T-helper 1 cell treated with Interleukin-12 subunit alpha and Interleukin-12 subunit beta and Interleukin-4 antibody, amounts not matched to agents 30 ng/mL and 1 ng/mL, for 36 hours (primary cell): ENCODE measurements around the gene ZP3. TPM values are rescaled to one million over a fixed set of nuclear protein-coding genes. Genes with fewer than 3 reads are reported as not detected.
"Not testable (repeated sequence)": the region's sequence is repeated elsewhere in the genome, so short reads cannot be mapped to it uniquely, and the experiment has no call there.

Source experiments
- intact Hi-C: fragments of 100-400 bp; cut with micrococcal nuclease; formaldehyde crosslinking; loops from one replicate; pipeline ENCODE4 v1.15.1; 2024
- total RNA-seq: library from RNA; stranded (reverse); gene quantifications from 2 replicates; pipeline ENCODE4 v1.2.3, GENCODE V29; 2022

Gene ZP3
- total RNA-seq = 5.5 and 6.6 TPM in 2 replicates

DNA sequence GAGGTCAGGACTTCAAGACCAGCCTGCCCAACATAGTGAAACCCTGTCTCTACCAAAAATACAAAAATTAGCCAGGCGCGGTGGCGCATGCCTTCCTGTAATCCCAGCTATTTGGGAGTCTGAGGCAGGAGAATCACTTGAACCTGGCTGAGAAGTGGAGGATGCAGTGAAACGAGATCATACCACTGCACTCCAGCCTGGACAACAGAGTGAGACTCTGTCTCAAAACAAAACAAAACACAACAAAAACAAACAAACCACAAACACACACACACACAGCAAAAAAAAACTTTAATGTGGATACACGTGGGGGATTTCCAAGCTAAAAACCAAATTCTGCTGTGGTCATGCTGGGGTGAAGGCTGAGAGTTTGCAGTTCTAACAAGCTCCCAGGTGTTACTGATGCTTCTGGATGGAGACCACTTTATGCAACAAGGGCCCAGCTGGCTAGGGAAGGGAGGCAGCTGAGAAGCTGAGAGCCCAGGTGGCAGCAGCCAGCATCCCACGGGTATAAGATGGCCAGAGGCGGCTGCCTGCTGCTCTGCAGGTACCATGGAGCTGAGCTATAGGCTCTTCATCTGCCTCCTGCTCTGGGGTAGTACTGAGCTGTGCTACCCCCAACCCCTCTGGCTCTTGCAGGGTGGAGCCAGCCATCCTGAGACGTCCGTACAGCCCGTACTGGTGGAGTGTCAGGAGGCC lies at the start of gene ZP3:
ZP3 (plus strand) TSS at position 538 of the 699 bp plus-strand sequence; CDS start at position 553, 15 bp downstream.
- intact Hi-C loops = loop anchor here (1.0 to 10.0 kb wide), 4 partner anchors 27 to 1110 kb away; partner anchors contain the start of gene PTPN12

DNA sequence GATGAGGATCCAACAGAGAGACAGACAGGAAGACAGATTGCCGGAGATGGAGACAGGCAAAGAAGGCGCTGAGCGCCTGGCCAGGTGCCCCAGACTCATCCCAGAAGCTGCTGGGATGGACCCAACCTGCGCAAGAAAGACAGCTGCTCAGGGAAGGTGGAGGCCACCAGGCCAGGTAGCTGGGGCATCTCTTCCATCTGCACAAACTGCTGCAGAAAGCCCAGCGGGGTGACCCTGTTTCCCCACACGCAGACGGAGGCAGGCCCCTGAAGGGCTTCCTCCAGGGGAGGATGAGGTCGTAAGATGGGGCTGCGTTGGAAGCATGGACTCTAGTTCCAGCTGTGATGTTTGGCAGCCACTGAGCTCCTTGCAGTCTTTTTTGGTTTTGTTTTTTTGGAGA lies 49.5 kb upstream of the ZP3 start:
- intact Hi-C loops = no loop called here

GRCh38 chr7:76377186-76377918 lies 47.4 kb upstream of the ZP3 start:
- intact Hi-C loops = no loop called here

DNA sequence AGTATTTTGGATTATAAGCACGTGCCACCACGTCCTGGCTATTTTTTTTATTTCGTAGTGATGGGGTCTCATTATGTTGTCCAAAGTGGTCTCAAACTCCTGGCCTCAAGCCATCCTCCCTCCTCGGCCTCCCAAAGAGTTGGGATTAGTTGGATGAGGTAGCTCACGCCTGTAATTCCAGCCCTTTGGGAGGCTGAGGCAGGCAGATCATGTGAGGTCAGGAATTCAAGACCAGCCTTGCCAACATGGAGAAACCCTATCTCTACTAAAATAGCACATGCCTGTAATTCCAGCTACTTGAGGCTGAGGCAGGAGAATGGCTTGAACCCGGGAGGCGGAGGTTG lies 44.2 kb upstream of the ZP3 start:
- intact Hi-C loops = no loop called here

DNA sequence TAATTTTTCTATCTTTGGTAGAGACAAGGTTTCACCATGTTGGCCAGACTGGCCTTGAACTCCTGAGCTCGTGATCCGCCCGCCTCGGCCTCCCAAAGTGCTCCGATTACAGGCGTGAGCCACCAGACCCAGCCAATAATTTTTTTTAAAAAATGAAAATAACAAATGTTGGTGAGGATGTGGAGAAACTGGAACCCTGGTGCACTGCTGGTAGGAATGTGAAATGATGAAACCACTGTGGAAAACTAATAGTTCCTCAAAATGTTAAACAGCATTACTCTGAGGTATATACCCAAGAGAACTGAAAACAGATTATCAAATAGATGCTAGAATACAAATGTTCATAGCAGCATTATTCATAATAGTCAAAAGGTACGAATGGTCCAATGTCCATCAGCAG lies 42.9 kb upstream of the ZP3 start:
- intact Hi-C loops = no loop called here

DNA sequence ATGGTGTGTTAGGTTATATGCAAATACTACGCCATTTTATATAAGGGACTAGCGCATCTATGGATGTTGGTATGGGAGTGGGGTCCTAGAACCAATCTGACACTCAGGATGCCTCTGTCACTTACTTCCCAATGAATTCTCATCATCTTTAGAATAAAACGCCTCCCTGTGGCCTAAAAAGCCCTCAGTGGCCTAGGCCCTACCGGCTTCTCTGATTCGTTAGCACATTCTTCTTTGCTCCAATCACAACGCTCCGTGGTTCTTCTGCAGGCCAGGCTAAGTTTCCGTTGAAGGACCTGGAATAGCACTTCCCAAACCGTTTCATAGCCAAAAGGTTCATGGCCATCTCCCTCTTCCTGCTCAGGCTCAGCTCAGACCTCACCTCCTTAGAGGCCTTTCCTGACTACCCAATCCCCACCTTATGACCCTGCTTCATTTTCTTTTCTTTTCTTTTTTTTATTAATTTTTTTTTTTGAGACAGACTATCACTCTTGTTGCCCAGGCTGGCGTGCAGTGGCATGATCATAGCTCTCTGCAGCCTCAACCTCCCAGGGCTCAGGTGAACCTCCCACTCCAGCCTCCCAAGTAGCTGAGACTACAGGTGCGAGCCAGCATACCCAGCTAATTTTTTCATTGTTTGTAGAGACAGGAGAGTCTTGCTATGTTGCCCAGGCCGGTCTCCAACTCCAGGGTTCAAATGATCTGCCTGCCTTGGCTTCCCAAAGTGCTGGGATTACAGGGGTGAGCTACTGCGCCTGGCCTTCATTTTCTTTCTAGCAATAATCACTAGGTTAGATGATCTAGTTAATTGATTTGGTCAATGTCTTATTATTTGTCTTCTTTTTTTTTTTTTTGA lies 41.4 kb upstream of the ZP3 start:
- intact Hi-C loops = no loop called here

GRCh38 chr7:76386691-76387260 lies 38.0 kb upstream of the ZP3 start:
- intact Hi-C loops = no loop called here

DNA sequence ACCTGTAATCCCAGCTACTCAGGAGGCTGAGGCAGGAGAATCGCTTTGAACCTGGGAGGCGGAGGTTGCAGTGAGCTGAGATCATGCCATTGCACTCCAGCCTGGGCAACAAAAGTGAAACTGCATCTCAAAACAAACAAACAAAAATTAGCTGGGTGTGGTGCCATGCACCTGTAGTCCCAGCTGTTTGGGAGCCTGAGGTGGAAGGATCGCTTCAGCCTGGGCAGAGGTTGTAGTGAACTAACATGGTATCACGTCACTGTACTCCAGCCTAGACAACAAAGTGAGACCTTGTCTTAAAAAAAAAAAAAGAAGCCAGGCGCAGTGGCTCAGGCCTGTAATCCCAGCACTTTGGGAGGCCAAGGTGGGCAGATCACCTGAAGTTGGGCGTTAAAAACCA lies 37.0 kb upstream of the ZP3 start:
- intact Hi-C loops = not testable (repeated sequence)

DNA sequence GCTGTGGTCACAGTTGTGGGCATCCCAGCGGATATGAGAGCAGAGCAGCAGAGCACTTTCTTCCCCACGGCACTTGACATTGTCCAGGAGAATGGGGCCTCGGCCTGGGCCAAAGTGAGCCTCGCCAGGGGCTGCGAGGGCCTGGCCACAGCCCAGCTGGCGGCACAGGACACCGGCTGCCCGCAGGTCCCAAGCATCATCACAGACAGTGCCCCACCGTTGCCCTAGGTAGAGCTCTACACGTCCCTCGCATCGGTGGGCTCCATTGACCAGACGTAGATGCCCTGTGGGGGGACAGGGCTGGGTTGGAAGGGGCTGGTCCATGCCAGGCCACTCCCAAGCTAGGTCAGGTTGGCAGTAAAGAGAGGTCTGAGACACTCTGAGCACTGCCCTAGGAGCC lies 34.7 kb upstream of the ZP3 start:
- intact Hi-C loops = loop anchor here (10.0 kb wide), 1 partner anchor 1145 kb away; the partner anchor contains the start of gene PTPN12

GRCh38 chr7:76392531-76393115 lies 32.1 kb upstream of the ZP3 start:
- intact Hi-C loops = loop anchor here (1.0 to 10.0 kb wide), 6 partner anchors 28 to 1142 kb away; partner anchors contain the start of gene PTPN12

GRCh38 chr7:76393116-76394031 lies 31.4 kb upstream of the ZP3 start:
- intact Hi-C loops = loop anchor here (1.0 to 10.0 kb wide), 6 partner anchors 29 to 1141 kb away; partner anchors contain the start of gene PTPN12

- intact Hi-C loops = loop anchor here (10.0 kb wide), 1 partner anchor 1140 kb away; the partner anchor contains the start of gene PTPN12
These were observed 29.8 kb upstream of the ZP3 start for GRCh38 chr7:76394957-76395356.

DNA sequence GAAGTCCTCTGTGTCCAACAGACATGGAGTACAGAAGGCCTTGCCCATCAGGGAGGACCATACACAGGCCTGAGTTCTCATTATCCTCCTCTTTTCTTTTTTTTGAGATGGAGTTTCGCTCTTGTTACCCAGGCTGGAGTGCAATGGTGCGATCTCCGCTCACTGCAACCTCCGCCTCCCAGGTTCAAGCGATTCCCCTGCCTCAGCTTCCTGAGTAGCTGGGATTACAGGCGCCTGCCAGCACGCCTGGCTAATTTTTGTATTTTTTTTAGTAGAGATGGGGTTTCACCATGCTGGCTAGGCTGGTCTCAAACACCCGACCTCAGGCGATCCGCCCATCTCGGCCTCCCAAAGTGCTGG lies 29.2 kb upstream of the ZP3 start:
- intact Hi-C loops = loop anchor here (10.0 kb wide), 1 partner anchor 1139 kb away; the partner anchor contains the start of gene PTPN12

DNA sequence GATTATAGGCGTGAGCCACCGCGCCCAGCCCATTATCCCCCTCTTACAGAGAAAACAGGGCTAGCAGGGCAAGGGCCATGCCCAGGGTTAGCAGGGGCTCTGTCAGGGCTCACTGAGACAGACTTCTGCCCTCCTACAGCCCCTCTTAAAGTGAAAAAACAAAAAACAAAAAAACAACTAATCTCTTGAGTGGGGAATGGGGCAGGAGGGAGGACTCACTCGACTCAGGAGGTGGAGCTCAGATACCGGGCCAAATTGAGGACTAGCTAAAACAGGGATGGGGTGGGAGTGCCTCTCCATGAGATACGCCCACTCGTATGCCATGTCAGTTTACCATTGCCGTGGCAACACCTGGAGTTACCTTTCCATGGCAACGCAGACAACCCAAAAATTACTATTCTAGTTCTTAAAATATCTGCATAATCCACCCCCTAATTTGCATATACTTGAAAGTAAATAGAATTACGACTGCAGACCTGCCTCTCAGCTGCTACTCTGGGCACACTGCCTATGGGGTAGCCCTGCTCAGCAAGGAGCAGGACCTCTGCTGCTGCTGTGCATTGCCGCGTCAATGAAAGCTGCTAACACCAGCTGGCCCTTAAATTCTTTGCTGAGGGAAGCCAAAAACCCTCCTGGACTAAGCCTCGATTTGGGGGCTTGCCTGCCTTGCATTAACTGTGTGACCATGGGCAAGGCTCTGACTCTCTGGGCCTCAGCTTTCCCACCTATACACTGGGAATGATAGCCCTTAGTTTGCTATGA lies 28.6 kb upstream of the ZP3 start:
- intact Hi-C loops = loop anchor here (10.0 kb wide), 1 partner anchor 1139 kb away; the partner anchor contains the start of gene PTPN12

GRCh38 chr7:76396864-76397263 lies 27.9 kb upstream of the ZP3 start:
- intact Hi-C loops = loop anchor here (1.0 to 10.0 kb wide), 3 partner anchors 27 to 1138 kb away; partner anchors contain the start of genes PTPN12 and ZP3

DNA sequence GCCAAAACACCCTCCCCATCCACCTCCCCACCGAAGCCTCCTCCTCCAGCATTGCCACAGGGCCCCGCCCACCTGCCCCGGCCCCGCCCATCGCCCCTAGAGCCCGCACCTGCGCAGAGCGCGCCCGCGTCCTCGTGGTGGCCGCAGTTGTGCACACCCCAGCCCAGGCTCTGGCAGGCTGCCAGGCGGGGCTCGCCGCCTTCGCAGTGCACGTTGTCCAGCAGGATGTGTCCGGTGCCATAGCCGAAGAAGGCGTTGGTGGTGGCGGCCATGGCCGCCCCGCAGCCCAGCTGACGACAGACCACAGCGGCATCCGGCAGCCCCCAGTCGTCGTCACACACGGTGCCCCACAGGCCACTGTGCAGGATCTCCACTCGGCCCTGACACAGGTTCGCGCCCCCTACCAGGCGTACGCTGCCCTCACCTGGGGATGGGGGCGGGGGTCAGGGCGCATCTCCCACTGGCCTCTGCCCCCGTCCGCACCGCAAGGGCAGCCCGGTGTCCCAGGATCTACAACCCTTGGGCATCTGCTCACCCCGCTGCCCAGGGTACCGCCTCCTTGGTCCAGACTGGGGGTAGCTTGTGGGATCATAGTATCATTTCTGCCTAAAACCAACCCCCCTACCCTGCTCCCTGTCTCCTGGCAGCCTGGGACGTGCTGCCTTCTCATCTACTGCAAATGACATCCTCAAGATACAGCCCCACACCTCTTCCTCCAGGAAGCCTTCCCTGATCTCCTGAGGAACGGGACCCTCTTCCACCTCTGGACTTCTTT lies 27.2 kb upstream of the ZP3 start:
- intact Hi-C loops = loop anchor here (1.0 to 10.0 kb wide), 3 partner anchors 27 to 1137 kb away; partner anchors contain the start of genes PTPN12 and ZP3

DNA sequence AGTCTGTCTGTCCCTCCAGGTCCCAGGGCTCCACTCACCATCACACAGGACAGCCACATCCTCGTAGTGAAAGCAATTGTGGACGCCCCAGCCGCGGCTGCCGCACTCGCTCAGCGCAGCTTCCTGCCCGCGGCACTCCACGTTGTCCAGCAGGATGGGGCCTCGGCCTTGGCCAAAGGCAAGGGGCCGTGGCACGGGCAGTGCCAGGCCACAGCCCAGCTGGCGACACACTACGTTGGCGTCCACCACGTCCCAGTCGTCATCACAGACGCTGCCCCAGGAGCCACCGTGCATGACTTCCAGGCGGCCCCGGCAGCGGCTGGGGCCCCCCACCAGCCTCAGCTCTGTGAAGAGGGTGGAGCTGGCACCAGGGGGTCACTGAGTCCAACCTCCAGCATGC lies 24.5 kb upstream of the ZP3 start:
- intact Hi-C loops = no loop called here

GRCh38 chr7:76403097-76403496 lies 21.7 kb upstream of the ZP3 start:
- intact Hi-C loops = not testable (repeated sequence)
